Left forelimb (tissue), 1 donor: ENCODE measurements around the gene KRABD2.
"Not testable (repeated sequence)": the region's sequence is repeated elsewhere in the genome, so short reads cannot be mapped to it uniquely, and the experiment has no call there.

Experiments used
- DNase-seq: peaks from one replicate; pipeline ENCODE4 v3.0.0-alpha.2; 2018; ENCODE audit warnings: low spot score

The KRABD2 gene

GRCh38 chr17:8392674-8393469 lies 16.4 kb upstream of the KRABD2 start:
- DNase-seq, result no peak

DNA sequence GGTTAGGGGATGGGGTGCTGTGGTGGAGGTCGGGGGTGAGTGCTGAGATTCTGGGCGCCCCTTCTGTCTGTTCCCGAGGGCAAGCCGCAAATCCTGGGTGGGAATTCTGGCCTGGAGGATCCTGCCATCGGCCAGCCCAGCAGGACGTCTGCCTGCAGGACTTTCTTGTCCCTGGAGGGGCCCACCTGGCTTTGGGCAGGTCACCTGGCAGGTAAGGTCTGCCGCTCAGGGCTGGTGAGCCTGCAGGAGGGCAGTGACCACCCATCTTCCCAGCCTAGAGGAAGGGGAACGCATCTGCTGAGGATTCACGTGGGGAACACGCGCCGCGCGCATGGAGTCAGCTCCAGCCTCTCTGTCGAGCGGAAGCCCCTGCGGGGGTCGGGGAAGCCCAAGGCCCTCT lies 15.8 kb upstream of the KRABD2 start:
- DNase-seq, result no peak

- DNase-seq, result no peak
Observed at GRCh38 chr17:8391711-8392110, 15.2 kb upstream of the KRABD2 start.

DNA sequence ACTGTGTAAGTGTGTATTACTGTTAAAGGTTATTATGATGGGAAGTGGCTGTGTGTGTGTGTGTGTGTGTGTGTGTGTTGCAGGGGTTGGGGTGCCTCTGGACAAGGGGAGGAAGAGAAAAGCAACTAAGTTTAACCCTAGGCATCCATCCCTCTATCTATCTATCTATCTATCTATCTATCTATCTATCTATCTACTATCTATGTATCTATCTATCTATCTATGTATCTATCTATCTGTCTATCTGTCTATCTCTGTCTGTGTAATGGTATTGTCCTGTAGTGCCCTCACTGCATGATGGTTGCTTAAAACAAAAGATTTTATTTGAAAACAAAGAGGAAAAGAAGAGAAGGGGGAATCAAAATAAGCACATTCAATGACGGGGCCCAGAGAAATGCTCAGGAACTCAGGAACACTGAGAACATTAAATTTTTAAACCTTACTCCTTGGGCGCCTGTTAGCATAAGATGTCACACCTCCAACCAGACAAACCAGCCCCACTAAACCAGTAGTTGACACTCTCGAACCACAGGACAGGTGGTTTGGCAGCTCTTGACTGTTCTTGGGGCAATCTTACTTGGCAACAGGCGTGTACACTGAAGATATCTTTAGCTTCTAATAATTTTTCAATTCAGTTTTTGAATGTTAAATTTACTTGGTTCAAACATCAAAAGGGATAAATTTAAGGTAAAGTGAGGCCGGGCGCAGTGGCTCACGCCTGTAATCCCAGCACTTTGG lies 11.6 kb upstream of the KRABD2 start:
- DNase-seq, result no peak

DNA sequence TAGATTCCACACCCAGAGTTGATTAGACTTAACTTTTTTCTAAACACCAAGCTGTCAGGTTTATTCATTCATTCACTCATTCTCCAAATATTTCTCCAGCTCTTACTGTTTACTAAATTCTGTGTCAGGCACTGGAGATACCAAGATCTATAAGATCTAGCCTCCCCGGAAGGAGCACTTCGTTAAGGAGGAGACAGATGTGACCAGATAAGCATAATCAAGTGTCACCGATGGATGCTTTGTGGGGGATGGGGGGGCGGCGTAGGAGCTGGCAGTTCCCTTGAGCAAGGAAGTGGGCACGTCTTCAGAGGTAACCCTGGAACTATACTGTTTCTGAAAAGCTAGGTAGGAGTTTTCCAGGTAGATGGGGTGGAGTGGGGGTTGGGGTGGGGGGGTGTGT lies 10.3 kb upstream of the KRABD2 start:
- DNase-seq, result no peak

- no peak for DNase-seq
Observed at GRCh38 chr17:8384801-8385378, 8.4 kb upstream of the KRABD2 start.

- DNase-seq, result peak; percentile 96
Observed at GRCh38 chr17:8383143-8383822, 6.8 kb upstream of the KRABD2 start, which contains the start of gene RPL26. RPL26 (minus strand) TSS chr17:8383193; CDS start chr17:8382310, 883 bp downstream.

DNA sequence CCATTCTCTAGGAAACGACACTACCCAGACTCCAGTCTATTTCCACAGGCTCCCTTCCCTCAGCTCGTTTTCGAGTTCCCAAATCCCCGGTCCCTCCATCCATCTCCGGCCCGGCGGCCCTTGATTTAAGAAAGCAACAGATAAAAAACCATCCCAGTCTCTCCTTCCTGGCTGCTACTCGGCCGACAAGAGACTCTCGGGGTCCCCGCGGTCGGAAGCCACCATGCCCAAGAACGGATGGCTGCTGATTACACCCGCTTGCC lies 6.3 kb upstream of the KRABD2 start:
- DNase-seq, result no peak

DNA sequence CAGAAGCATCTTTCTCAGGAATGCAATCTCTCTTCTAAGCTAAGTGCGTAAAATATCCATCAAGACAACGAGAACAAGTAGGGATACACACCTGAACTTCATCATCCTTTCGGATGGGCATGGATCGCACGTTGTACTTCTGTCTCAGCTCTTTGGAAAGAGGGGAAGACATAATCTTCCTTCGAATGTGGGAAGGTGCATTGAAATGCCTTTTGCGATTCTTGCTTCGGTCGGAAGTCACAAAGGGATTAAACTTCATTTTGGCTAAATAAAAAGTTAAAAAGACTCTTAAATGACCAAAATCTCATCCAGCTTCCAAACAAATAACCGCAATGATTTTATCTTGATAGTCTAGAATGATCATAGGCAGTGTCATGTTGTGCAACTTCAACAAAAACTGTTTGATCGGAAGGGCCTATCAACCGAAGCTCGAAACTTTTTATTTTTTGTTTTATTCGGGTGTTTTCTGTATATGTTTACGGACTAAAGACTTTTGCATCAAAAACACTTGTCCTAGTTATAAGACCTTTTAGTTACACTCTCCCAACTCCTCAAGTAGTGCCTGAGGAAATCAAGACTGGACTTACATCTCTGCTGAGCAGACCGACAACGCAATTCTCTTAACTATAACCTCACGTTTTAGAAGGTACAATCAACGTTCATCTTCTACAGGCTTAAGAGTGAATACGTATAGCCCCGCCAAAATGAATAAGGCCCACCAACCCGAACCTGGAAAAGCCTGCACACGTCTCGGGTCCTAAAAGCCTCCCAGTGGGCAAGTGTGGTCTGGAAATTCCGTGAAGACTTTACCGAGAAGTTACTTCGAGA lies 5.8 kb upstream of the KRABD2 start:
- DNase-seq, result no peak

GRCh38 chr17:8380049-8380448 lies 3.5 kb upstream of the KRABD2 start:
- DNase-seq, result no peak

GRCh38 chr17:8378117-8378516 lies 1.6 kb upstream of the KRABD2 start:
- DNase-seq, result not testable (repeated sequence)

- no peak for DNase-seq
Observed at GRCh38 chr17:8377422-8377821, 918 bp upstream of the KRABD2 start.

DNA sequence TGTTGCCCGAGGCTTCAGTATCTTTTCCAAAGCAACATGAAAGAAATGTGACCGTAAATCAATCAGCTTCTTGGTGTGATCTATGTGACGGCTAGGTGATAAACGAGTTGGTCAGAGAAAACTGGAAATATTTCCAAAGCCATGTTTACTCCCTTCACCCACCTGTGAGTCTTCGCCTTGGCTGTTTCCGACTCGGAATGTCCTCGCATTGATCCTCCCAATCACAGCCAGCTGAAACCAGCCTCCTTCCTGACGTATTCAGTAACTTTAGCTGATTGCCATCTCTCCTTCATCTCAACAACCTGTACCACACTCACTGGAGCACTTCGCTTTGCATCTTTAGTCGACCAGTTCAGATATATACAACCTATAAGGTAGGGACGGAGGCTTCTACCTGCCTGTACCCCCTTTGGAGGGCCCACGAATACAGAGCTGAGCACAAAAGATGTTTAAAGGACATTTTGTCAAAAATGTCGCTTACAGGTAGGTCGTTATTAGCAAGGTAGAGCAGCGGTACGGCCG lies 705 bp downstream of the KRABD2 start:
- no peak for DNase-seq

GRCh38 chr17:8373856-8374255 lies 2.6 kb downstream of the KRABD2 start:
- DNase-seq, result not testable (repeated sequence)

DNA sequence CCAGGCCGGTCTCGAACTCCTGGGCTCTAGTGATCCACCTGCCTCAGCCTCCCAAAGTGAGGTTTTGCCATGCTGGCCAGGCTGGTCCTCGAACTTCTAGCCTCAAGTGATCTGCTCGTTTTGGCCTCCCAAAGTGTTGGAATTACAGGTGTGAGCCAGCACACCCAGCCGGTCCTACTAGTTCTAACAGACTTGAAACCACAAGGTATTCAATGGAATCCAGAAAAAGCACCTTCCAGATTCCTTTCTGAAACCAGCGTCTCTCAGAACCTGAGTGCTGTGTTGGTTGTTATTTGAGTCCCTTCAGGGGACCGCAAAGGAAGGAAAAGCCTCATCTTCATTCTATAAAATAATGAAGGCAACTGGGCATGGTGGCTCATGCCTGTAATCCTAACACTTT lies 4.1 kb downstream of the KRABD2 start:
- no peak for DNase-seq

- no peak for DNase-seq
Observed at GRCh38 chr17:8371786-8372185, 4.7 kb downstream of the KRABD2 start.

- no peak for DNase-seq
Observed at GRCh38 chr17:8369944-8370343, 6.6 kb downstream of the KRABD2 start.

DNA sequence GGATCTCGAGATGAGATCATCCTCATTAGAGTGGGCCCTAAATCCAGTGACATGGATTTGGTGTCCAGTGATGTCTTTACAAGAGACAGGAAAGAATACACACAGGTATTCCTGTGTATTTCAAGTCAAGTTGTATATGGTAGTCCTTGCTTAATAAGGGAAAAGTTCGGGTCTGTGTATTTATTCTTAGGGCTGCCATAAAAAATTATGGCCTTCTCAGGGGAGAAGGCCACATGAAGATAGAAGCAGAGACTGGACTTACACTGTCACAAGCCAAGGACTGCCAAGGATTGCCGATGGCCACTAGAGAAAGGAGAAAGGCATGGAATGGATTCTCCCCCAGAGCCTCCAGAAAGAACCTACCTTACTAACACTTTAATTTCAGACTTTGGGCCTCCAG lies 8.3 kb downstream of the KRABD2 start:
- DNase-seq, result no peak

- DNase-seq, result no peak
Observed at GRCh38 chr17:8366231-8366630, 10.3 kb downstream of the KRABD2 start.

- no peak for DNase-seq
Observed at GRCh38 chr17:8365143-8365542, 11.4 kb downstream of the KRABD2 start.

DNA sequence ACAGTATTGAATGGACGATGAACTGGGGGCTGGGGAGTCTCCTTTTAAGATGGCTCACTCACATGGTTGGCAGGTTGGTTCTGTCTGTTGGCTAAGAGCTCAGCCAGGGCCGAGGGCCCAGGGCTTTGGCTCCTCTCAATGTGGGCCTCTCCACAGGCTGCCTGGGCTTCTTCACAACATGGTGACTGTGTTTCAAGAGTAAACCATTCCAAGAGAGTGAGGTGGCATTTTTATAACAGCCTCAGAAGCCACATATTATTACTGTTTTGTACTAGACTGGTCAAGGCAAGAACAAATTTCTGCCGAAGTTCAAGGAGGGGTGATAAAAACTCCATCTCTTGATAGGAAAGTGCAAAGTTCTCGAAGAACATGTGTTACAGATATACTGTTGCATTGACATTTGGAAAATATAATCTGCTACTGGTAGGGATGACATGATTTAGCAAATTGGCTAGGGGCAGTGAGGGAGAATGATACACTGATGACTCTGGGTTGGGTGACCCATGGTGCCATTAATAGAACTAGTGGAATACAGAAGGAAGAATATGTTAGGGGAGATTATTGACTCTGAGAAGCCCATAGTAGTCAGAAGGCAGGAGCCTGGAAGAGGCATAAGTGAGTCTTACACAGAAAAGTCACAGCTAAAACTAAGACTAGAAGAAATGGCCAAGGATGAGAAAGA lies 13.7 kb downstream of the KRABD2 start:
- DNase-seq, result no peak
